ENCODE measurements around the gene COQ6.
"Not testable (repeated sequence)": the region's sequence is repeated elsewhere in the genome, so short reads cannot be mapped to it uniquely, and the experiment has no call there.

The COQ6 gene

DNA sequence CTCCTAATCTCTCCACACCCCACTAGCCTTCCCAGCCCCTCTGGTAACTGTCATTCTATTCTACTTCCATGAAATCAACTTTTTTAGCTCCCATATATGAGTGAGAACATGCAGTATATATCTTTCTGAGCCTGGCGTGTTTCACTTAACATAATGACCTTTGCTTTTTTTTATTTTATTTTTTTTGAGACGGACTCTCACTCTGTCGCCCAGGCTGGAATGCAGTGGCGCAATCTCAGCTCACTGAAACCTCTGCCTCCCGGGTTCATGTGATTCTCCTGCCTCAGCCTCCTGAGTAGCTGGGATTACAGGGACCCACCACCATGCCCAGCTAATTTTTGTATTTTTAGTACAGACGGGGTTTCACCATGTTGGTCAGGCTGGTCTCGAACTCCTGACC lies 38.6 kb downstream of the COQ6 start:
- H4K8ac ChIP-seq (ENCODE audit: low read length); H3K9me3 ChIP-seq (ENCODE audit: control insufficient read depth, low read length); H4K91ac ChIP-seq (ENCODE audit: low read length); H3K27ac ChIP-seq (ENCODE audit: low read length, poor library complexity, severe bottlenecking); H3K4me1 ChIP-seq (ENCODE audit: control insufficient read depth, insufficient read depth, low read depth, low read length); H3K18ac ChIP-seq (ENCODE audit: low read depth in 1 of 2, low read length in 2 of 2); H2BK120ac ChIP-seq (ENCODE audit: low read depth, low read length); H3K4ac ChIP-seq (ENCODE audit: low read depth in 1 of 2, low read length in 2 of 2); H2BK5ac ChIP-seq (ENCODE audit: low read depth, low read length, poor library complexity, severe bottlenecking); H3K14ac ChIP-seq (ENCODE audit: low read length in 2 of 2); H3K23ac ChIP-seq (ENCODE audit: low read length in 2 of 2); H3K4me2 ChIP-seq (ENCODE audit: low read length, poor library complexity, severe bottlenecking); H2BK15ac ChIP-seq (ENCODE audit: low read depth, poor library complexity, severe bottlenecking); H2AK5ac ChIP-seq (ENCODE audit: low read length, severe bottlenecking); H3K9ac ChIP-seq (ENCODE audit: low read length); H2BK12ac ChIP-seq (ENCODE audit: low read length in 2 of 2); H2AFZ ChIP-seq (ENCODE audit: low read depth, low read length); H3K79me1 ChIP-seq (replicated peaks; ENCODE audit: low read length, poor library complexity, severe bottlenecking); H3K4me3 ChIP-seq (ENCODE audit: insufficient read depth in 1 of 2, low read depth in 1 of 2, low read length in 2 of 2); H3K27me3 ChIP-seq (ENCODE audit: control insufficient read depth in 1 of 2, insufficient read depth in 1 of 2, low read length in 2 of 2): not testable (repeated sequence)
- H3K36me3 ChIP-seq (ENCODE audit: control insufficient read depth in 1 of 2, insufficient read depth in 2 of 2, low read depth in 1 of 2, low read length in 2 of 2), result peaks cover 6 to 27% of the 10 kb centered on the region in 2 experiments
- DNase-seq, result peak; percentile 3
- 85% methylated on average over 5 of the region's 7 CpGs for WGBS

DNA sequence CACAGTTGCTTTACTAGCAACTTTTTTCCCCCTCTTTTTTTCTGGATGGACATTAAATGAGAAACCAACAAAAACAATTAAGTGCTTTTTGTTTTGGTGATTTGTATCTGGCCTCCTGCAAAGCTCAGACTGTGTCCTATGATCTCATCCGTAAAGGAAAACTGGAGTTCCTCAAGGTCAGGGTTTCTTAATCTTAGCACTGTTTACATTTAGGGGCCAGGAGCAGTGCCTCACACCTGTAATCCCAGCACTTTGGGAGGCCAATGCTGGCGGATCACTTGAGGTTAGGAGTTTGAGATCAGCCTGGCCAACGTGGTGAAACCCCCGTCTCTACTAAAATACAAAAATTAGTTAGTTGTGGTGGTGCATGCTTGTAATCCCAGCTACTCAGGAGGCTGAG lies 41.0 kb downstream of the COQ6 start:
- Histone ChIP-seq H4K91ac (ENCODE audit: low read length) (no peak overlapping the region), H3K14ac (ENCODE audit: low read length in 2 of 2) (no peak overlapping the region), H3K9ac (ENCODE audit: low read length) (no peak overlapping the region), H2AK5ac (ENCODE audit: low read length, severe bottlenecking) (no peak overlapping the region), H3K4me3 (ENCODE audit: insufficient read depth in 1 of 2, low read depth in 1 of 2, low read length in 2 of 2) (no peak overlapping the region), H3K36me3 (ENCODE audit: control insufficient read depth in 1 of 2, insufficient read depth in 2 of 2, low read depth in 1 of 2, low read length in 2 of 2) (peaks cover 6 to 26% of the 10 kb centered on the region in 2 experiments), H2BK12ac (ENCODE audit: low read length in 2 of 2) (no peak overlapping the region), H3K79me1 (replicated peaks; ENCODE audit: low read length, poor library complexity, severe bottlenecking) (peaks cover 4% of the 10 kb centered on the region), H3K4ac (ENCODE audit: low read depth in 1 of 2, low read length in 2 of 2) (no peak overlapping the region), H3K9me3 (ENCODE audit: control insufficient read depth, low read length) (no peaks in the 10 kb centered on the region), H3K27me3 (ENCODE audit: control insufficient read depth in 1 of 2, insufficient read depth in 1 of 2, low read length in 2 of 2) (no peaks in the 10 kb centered on the region), H3K4me1 (ENCODE audit: control insufficient read depth, insufficient read depth, low read depth, low read length) (peaks cover 6% of the 10 kb centered on the region), H3K23ac (ENCODE audit: low read length in 2 of 2) (no peak overlapping the region), H2AFZ (ENCODE audit: low read depth, low read length) (no peak overlapping the region), H3K4me2 (ENCODE audit: low read length, poor library complexity, severe bottlenecking) (no peak overlapping the region), H2BK5ac (ENCODE audit: low read depth, low read length, poor library complexity, severe bottlenecking) (no peak overlapping the region), H2BK15ac (ENCODE audit: low read depth, poor library complexity, severe bottlenecking) (no peak overlapping the region), H3K27ac (ENCODE audit: low read length, poor library complexity, severe bottlenecking) (no peak overlapping the region), H2BK120ac (ENCODE audit: low read depth, low read length) (no peak overlapping the region), H4K8ac (ENCODE audit: low read length) (no peak overlapping the region), H3K18ac (ENCODE audit: low read depth in 1 of 2, low read length in 2 of 2) (no peak overlapping the region)
- no peak for DNase-seq
- 87% methylated on average over 2 of the region's 4 CpGs for WGBS

DNA sequence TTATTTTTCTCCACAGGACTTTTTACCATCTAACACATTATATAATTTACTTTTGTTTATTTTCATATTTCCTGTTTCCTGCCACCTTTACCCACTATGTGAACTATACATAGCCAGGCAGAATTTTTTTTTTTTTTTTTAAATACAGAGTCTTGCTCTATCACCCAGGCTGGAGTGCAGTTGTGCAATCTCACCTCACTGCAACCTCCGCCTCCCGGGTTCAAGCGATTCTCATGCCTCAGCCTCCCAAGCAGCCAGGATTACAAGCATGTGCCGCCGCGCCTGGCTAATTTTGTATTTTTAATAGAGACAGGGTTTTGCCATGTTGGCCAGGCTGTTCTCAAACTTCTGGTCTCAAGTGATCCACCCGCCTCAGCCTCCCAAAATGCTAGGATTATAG lies 44.8 kb downstream of the COQ6 start:
- H2BK12ac ChIP-seq (ENCODE audit: low read length in 2 of 2); H4K91ac ChIP-seq (ENCODE audit: low read length); H3K27me3 ChIP-seq (ENCODE audit: control insufficient read depth in 1 of 2, insufficient read depth in 1 of 2, low read length in 2 of 2); H3K9me3 ChIP-seq (ENCODE audit: control insufficient read depth, low read length); H2AFZ ChIP-seq (ENCODE audit: low read depth, low read length); H3K27ac ChIP-seq (ENCODE audit: low read length, poor library complexity, severe bottlenecking); H2BK5ac ChIP-seq (ENCODE audit: low read depth, low read length, poor library complexity, severe bottlenecking); H4K8ac ChIP-seq (ENCODE audit: low read length); H3K18ac ChIP-seq (ENCODE audit: low read depth in 1 of 2, low read length in 2 of 2); H2BK120ac ChIP-seq (ENCODE audit: low read depth, low read length); H3K4me3 ChIP-seq (ENCODE audit: insufficient read depth in 1 of 2, low read depth in 1 of 2, low read length in 2 of 2); H3K4me2 ChIP-seq (ENCODE audit: low read length, poor library complexity, severe bottlenecking); H2AK5ac ChIP-seq (ENCODE audit: low read length, severe bottlenecking); H2BK15ac ChIP-seq (ENCODE audit: low read depth, poor library complexity, severe bottlenecking); H3K4me1 ChIP-seq (ENCODE audit: control insufficient read depth, insufficient read depth, low read depth, low read length); H3K9ac ChIP-seq (ENCODE audit: low read length); H3K4ac ChIP-seq (ENCODE audit: low read depth in 1 of 2, low read length in 2 of 2); H3K23ac ChIP-seq (ENCODE audit: low read length in 2 of 2); DNase-seq; H3K79me1 ChIP-seq (replicated peaks; ENCODE audit: low read length, poor library complexity, severe bottlenecking); H3K14ac ChIP-seq (ENCODE audit: low read length in 2 of 2): not testable (repeated sequence)
- WGBS, result 95% methylated on average over 7 of the region's 7 CpGs
- peaks cover 4 to 22% of the 10 kb centered on the region in 2 experiments for H3K36me3 ChIP-seq (ENCODE audit: control insufficient read depth in 1 of 2, insufficient read depth in 2 of 2, low read depth in 1 of 2, low read length in 2 of 2)

DNA sequence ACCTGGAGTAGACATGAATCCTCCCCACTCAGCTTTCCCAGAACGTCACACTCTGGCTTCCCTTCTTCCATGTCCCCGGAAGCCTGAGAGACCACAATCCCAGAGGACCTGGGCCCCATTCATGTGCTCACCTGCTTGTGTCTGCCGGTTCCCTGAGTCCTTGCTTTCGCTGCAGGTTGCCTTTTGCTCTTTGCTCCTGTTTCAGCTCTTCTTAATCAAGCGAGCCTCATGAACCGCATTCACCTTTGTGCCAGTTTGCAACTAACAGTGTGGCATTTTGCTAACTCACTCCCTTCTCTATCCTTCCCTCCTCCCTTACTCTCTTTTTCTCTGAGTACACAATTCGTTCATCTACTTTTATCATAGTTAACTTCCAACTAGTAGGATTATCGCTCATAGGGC lies 45.9 kb downstream of the COQ6 start:
- Histone ChIP-seq H3K79me1 (replicated peaks; ENCODE audit: low read length, poor library complexity, severe bottlenecking) (peaks cover 4% of the 10 kb centered on the region), H2BK5ac (ENCODE audit: low read depth, low read length, poor library complexity, severe bottlenecking) (no peak overlapping the region), H4K8ac (ENCODE audit: low read length) (peak overlapping the region; percentile 12), H3K23ac (ENCODE audit: low read length in 2 of 2) (no peak overlapping the region), H2BK120ac (ENCODE audit: low read depth, low read length) (no peak overlapping the region), H3K18ac (ENCODE audit: low read depth in 1 of 2, low read length in 2 of 2) (no peak overlapping the region), H4K91ac (ENCODE audit: low read length) (no peak overlapping the region), H3K4me3 (ENCODE audit: insufficient read depth in 1 of 2, low read depth in 1 of 2, low read length in 2 of 2) (no peak overlapping the region), H3K4me2 (ENCODE audit: low read length, poor library complexity, severe bottlenecking) (no peak overlapping the region), H3K27ac (ENCODE audit: low read length, poor library complexity, severe bottlenecking) (no peak overlapping the region), H3K27me3 (ENCODE audit: control insufficient read depth in 1 of 2, insufficient read depth in 1 of 2, low read length in 2 of 2) (no peaks in the 10 kb centered on the region), H3K9me3 (ENCODE audit: control insufficient read depth, low read length) (no peaks in the 10 kb centered on the region), H2BK15ac (ENCODE audit: low read depth, poor library complexity, severe bottlenecking) (no peak overlapping the region), H2BK12ac (ENCODE audit: low read length in 2 of 2) (no peak overlapping the region), H3K4me1 (ENCODE audit: control insufficient read depth, insufficient read depth, low read depth, low read length) (peaks cover 9% of the 10 kb centered on the region), H2AK5ac (ENCODE audit: low read length, severe bottlenecking) (peak overlapping the region; percentile 94), H3K4ac (ENCODE audit: low read depth in 1 of 2, low read length in 2 of 2) (no peak overlapping the region), H2AFZ (ENCODE audit: low read depth, low read length) (no peak overlapping the region), H3K14ac (ENCODE audit: low read length in 2 of 2) (no peak overlapping the region), H3K36me3 (ENCODE audit: control insufficient read depth in 1 of 2, insufficient read depth in 2 of 2, low read depth in 1 of 2, low read length in 2 of 2) (peaks cover 6 to 22% of the 10 kb centered on the region in 2 experiments), H3K9ac (ENCODE audit: low read length) (no peak overlapping the region)
- WGBS, result 96% methylated on average over 8 of the region's 8 CpGs
- DNase-seq, result no peak
